ENCODE measurements around the gene TOP2A. TPM values are rescaled to one million over a fixed set of nuclear protein-coding genes. Genes with fewer than 3 reads are reported as not detected.

The TOP2A gene
- total RNA-seq, 1 experiment from 2014 or later, result 230 TPM

GRCh38 chr17:40366076-40366860, 51.4 kb downstream of the TOP2A start:
- H3T11ph ChIP-seq (ENCODE audit: low read length), result no peak overlapping the region
- H2BK5ac ChIP-seq (ENCODE audit: insufficient read length, low read length), result no peak overlapping the region
- no peaks in the 10 kb centered on the region for H3K79me1 ChIP-seq (ENCODE audit: insufficient read depth, low read depth, low read length, poor library complexity, severe bottlenecking)
- no peaks in the 10 kb centered on the region for H3K79me2 ChIP-seq (ENCODE audit: insufficient read depth, low read length)
- peaks cover 0 to 1% (median under 1%) of the 10 kb centered on the region in 3 experiments; a peak in 3 of 7 replicates for H3K36me3 Mint-ChIP-seq (ENCODE audit: insufficient read depth in 1 of 3, low read depth in 3 of 3)
- H4K5ac ChIP-seq (ENCODE audit: insufficient read length, low read depth, low read length), result no peak overlapping the region
- peaks cover 9% of the 10 kb centered on the region; the same call in 1 of the 2 replicates for H3K27me3 ChIP-seq (ENCODE audit: insufficient read depth, low read length)
- peaks cover 3% of the 10 kb centered on the region for H3K4me1 ChIP-seq (ENCODE audit: insufficient read depth, low read length)
- no CpG with 5 or more reads among the region's 18 CpGs for WGBS (ENCODE audit: extremely low coverage, insufficient read length, low lambda C conversion rate)
- no peak overlapping the region for H3K23ac ChIP-seq (ENCODE audit: insufficient read length, low read depth, low read length)
- TF ChIP-seq, protein P1, sequence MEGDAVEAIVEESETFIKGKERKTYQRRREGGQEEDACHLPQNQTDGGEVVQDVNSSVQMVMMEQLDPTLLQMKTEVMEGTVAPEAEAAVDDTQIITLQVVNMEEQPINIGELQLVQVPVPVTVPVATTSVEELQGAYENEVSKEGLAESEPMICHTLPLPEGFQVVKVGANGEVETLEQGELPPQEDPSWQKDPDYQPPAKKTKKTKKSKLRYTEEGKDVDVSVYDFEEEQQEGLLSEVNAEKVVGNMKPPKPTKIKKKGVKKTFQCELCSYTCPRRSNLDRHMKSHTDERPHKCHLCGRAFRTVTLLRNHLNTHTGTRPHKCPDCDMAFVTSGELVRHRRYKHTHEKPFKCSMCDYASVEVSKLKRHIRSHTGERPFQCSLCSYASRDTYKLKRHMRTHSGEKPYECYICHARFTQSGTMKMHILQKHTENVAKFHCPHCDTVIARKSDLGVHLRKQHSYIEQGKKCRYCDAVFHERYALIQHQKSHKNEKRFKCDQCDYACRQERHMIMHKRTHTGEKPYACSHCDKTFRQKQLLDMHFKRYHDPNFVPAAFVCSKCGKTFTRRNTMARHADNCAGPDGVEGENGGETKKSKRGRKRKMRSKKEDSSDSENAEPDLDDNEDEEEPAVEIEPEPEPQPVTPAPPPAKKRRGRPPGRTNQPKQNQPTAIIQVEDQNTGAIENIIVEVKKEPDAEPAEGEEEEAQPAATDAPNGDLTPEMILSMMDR (conservative IDR thresholded peaks at IDR 0.05), result no peak
- no peak overlapping the region for H3K27ac ChIP-seq (ENCODE audit: insufficient read length, low read depth, low read length)
- no peak overlapping the region for H3K4me3 Mint-ChIP-seq
- no peak overlapping the region for H2BK20ac ChIP-seq (ENCODE audit: low read depth, low read length, poor library complexity, severe bottlenecking)
- H3K4ac ChIP-seq (ENCODE audit: low read depth, low read length), result no peak overlapping the region
- no peak overlapping the region for H3K27ac Mint-ChIP-seq
- H2BK15ac ChIP-seq (ENCODE audit: low read depth, low read length), result no peak overlapping the region
- H4K8ac ChIP-seq (replicated peaks; ENCODE audit: insufficient read length, low read depth, low read length), result no peak overlapping the region
- no peak overlapping the region for H2AFZ ChIP-seq (ENCODE audit: low read length)
- H3K18ac ChIP-seq (ENCODE audit: insufficient read length, low read depth, low read length), result no peak overlapping the region
- H3K4me1 Mint-ChIP-seq, result peaks cover 16 to 31% of the 10 kb centered on the region in 2 experiments
- H3K56ac ChIP-seq (ENCODE audit: insufficient read length, low read depth, low read length), result no peak overlapping the region
- H2BK120ac ChIP-seq (ENCODE audit: low read depth, low read length, poor library complexity, severe bottlenecking), result no peak overlapping the region
- no peaks in the 10 kb centered on the region for H4K20me1 ChIP-seq (ENCODE audit: control insufficient read depth, insufficient read depth, insufficient read length)
- peaks cover 1 to 2% of the 10 kb centered on the region in 2 experiments; a peak in 4 of 5 replicates for H3K9me3 Mint-ChIP-seq
- peaks cover 10% of the 10 kb centered on the region for H3K23me2 ChIP-seq (ENCODE audit: insufficient read length, low read depth, low read length, poor library complexity, severe bottlenecking)
- no peak overlapping the region for H3K14ac ChIP-seq (ENCODE audit: insufficient read depth, low read length)
- no peak overlapping the region for H2BK12ac ChIP-seq (ENCODE audit: insufficient read length, low read depth, low read length)
- DNase-seq, result no peak
- no peak overlapping the region for H4K91ac ChIP-seq (ENCODE audit: insufficient read length, low read depth, low read length)
- H3K27me3 Mint-ChIP-seq (ENCODE audit: low read depth), result peaks cover 34% of the 10 kb centered on the region
- H3K9ac ChIP-seq (ENCODE audit: extremely low read depth, insufficient read length, low read length), result no peak overlapping the region
- H3K9me3 ChIP-seq (ENCODE audit: control insufficient read depth, low read depth, low read length), result no peaks in the 10 kb centered on the region
- H3K4me2 ChIP-seq (ENCODE audit: insufficient read depth, insufficient read length, low read length), result no peak overlapping the region
- no peak overlapping the region for H2AK5ac ChIP-seq (ENCODE audit: insufficient read length, low read length)
